Tibial nerve (tissue), 3 donors: ENCODE results near the gene PARD6G.

Experiments used
- POLR2A ChIP-seq, 2 donors: fragments of 450-650 bp; IDR thresholded peaks; one replicate each; pipeline ENCODE4 v1.6.1; 2017; ENCODE audit warnings: antibody characterized with exemption in 2 of 2, mild to moderate bottlenecking in 2 of 2, moderate library complexity in 2 of 2
- TF ChIP-seq, protein P1 (sequence below), 5 experiments: fragments of 200-600 bp in 3 of 5; fragments of 450-650 bp in 2 of 5; sonication (generic) in 3 of 5; IDR thresholded peaks; one replicate each; pipeline ENCODE4 v1.5.1; 2016 to 2019; ENCODE audit warnings: antibody characterized with exemption in 5 of 5, mild to moderate bottlenecking in 3 of 5, moderate library complexity in 2 of 5

GRCh38 chr18:80198994-80199748, 48.1 kb downstream of the PARD6G start:
- TF ChIP-seq, protein P1, sequence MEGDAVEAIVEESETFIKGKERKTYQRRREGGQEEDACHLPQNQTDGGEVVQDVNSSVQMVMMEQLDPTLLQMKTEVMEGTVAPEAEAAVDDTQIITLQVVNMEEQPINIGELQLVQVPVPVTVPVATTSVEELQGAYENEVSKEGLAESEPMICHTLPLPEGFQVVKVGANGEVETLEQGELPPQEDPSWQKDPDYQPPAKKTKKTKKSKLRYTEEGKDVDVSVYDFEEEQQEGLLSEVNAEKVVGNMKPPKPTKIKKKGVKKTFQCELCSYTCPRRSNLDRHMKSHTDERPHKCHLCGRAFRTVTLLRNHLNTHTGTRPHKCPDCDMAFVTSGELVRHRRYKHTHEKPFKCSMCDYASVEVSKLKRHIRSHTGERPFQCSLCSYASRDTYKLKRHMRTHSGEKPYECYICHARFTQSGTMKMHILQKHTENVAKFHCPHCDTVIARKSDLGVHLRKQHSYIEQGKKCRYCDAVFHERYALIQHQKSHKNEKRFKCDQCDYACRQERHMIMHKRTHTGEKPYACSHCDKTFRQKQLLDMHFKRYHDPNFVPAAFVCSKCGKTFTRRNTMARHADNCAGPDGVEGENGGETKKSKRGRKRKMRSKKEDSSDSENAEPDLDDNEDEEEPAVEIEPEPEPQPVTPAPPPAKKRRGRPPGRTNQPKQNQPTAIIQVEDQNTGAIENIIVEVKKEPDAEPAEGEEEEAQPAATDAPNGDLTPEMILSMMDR (IDR thresholded peaks at IDR 0.05) = no peak
- TF ChIP-seq POLR2A (IDR thresholded peaks at IDR 0.05) = no peak
